K562 (cell line): ENCODE data around the gene ANP32B. TPM values are rescaled to one million over a fixed set of nuclear protein-coding genes. Genes with fewer than 3 reads are reported as not detected.

Experiments
- AFF1 ChIP-seq, 2 experiments: fragments of 450-650 bp; IDR thresholded peaks; 2 replicates each; pipeline ENCODE4 v1.6.1; 2018; ENCODE audit warnings: mild to moderate bottlenecking in 2 of 2, low read depth in 1 of 2; ENCODE audit not compliant: partially characterized antibody in 2 of 2
- DMBX1 ChIP-seq: fragments of 250-450 bp; sonication (Bioruptor Pico); IDR thresholded peaks from 2 replicates; pipeline ENCODE4 v1.8.0; 2022; ENCODE audit warnings: inconsistent platforms, mild to moderate bottlenecking, moderate library complexity, borderline replicate concordance
- GTF2F1 ChIP-seq: IDR thresholded peaks from 2 replicates; pipeline ENCODE4 v1.6.1; 2011; ENCODE audit warnings: low read depth, low read length, improper control_type of control experiment
- MCM3 ChIP-seq: fragments of 450-650 bp; IDR thresholded peaks from 2 replicates; pipeline ENCODE4 v1.6.1; 2016
- MTA3 ChIP-seq: fragments of 450-650 bp; formaldehyde crosslinking; IDR thresholded peaks from 2 replicates; pipeline ENCODE4 v1.6.1; 2017; ENCODE audit warnings: mild to moderate bottlenecking, borderline replicate concordance
- XRCC4 ChIP-seq: IDR thresholded peaks from one replicate; pipeline ENCODE4 v1.6.1; 2011; ENCODE audit not compliant: insufficient read depth, insufficient read length; ENCODE audit errors: extremely low read depth
- ZNF12 ChIP-seq: sonication (generic); formaldehyde crosslinking; IDR thresholded peaks from 2 replicates; pipeline ENCODE4 v1.4.0; 2020; ENCODE audit warnings: mild to moderate bottlenecking, missing genetic modification reagents
- ZNF143 ChIP-seq: sonication (generic); formaldehyde crosslinking; IDR thresholded peaks from 2 replicates; pipeline ENCODE4 v1.9.0; 2022; ENCODE audit warnings: mild to moderate bottlenecking, missing genetic modification reagents
- ZNF431 ChIP-seq: sonication (generic); formaldehyde crosslinking; IDR thresholded peaks from 2 replicates; pipeline ENCODE4 v1.8.0; 2022; ENCODE audit warnings: mild to moderate bottlenecking, missing genetic modification reagents
- ZNF609 ChIP-seq: sonication (generic); formaldehyde crosslinking; IDR thresholded peaks from 2 replicates; pipeline ENCODE4 v1.8.1; 2023; ENCODE audit warnings: missing genetic modification reagents, mild to moderate bottlenecking, borderline replicate concordance
- ZSCAN32 ChIP-seq: fragments of 450-650 bp; formaldehyde crosslinking; IDR thresholded peaks from 2 replicates; pipeline ENCODE4 v1.4.0; 2020; ENCODE audit warnings: mild to moderate bottlenecking, moderate library complexity
- polyA plus RNA-seq, 8 experiments: library from polyadenylated mRNA; depleted of rRNA in 4 of 8; stranded (reverse) in 5 of 8; unstranded in 3 of 8; fragments of >200 nt; fragmentation: Nextera tagmentation in 2 of 8; fragmentation: Illumina TruSeq in 1 of 8; extraction: Ambion mirVana in 2 of 8; extraction: Trizol in 1 of 8; gene quantifications; 2 replicates each; pipeline versions ENCODE4 v1.2.1 to v1.2.3, GENCODE V29; 2011 to 2014; ENCODE audit warnings: inconsistent platforms in 1 of 8, missing spikeins in 1 of 8
- total RNA-seq, 7 experiments: library from RNA; depleted of rRNA in 6 of 7; stranded (reverse); fragments of >200 nt in 6 of 7; fragmentation: Illumina TruSeq in 2 of 7; extraction: Trizol in 2 of 7; gene quantifications; 2 replicates each; pipeline versions ENCODE4 v1.2.1 to v1.2.3, GENCODE V29; 2011 to 2021; ENCODE audit warnings: low replicate concordance in 1 of 7
- TF ChIP-seq, protein P1 (sequence below): fragments of 450-650 bp; formaldehyde crosslinking; IDR thresholded peaks from 2 replicates; pipeline ENCODE4 v1.4.0; 2022; ENCODE audit warnings: mild to moderate bottlenecking, moderate library complexity
- TF ChIP-seq, protein P2 (sequence below): sonication (generic); formaldehyde crosslinking; IDR thresholded peaks from 2 replicates; pipeline ENCODE4 v1.8.1; 2023; ENCODE audit warnings: mild to moderate bottlenecking, missing genetic modification reagents, moderate library complexity
- TF ChIP-seq, protein P3 (sequence below): sonication (generic); IDR thresholded peaks from 2 replicates; pipeline ENCODE4 v1.6.1; 2016

Gene ANP32B
- total and polyA plus RNA-seq, 9 of the 15 experiments (the other 6 are each of a cell fraction or from before 2014, with no cell fraction given): 68.9 to 815 (median 141) TPM

DNA sequence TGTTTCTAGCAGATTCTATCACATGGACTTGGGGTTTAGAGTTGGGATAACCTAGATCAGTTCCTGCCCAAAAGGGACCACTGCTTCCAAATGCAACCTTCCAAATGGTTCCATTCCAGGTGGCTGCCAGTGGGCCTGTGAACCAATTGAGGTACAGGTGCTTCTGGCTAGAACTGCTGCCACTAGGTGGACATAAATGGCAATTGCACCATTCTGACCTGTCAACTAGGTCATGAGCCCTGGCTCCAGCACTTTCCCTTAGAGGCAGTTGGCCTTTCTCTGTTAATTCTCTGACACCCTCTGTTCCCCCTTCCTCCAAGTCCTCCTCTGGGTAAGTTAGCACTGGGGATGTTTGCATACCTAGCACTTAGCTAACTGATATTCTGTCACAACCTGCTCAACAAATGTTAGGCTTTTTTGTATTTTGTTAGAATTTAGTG, 28.6 kb upstream of the ANP32B start (continued):
- peak in 1 of 2 experiments; percentile 87 for TF ChIP-seq AFF1 (IDR thresholded peaks at IDR 0.05; ENCODE audit: low read depth in 1 of 2, partially characterized antibody in 2 of 2)
- no peak for TF ChIP-seq ZNF143
- TF ChIP-seq, protein P1, sequence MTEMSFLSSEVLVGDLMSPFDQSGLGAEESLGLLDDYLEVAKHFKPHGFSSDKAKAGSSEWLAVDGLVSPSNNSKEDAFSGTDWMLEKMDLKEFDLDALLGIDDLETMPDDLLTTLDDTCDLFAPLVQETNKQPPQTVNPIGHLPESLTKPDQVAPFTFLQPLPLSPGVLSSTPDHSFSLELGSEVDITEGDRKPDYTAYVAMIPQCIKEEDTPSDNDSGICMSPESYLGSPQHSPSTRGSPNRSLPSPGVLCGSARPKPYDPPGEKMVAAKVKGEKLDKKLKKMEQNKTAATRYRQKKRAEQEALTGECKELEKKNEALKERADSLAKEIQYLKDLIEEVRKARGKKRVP: 0 out of 2 replicates have a peak, but pooled peaks have one; percentile 27
- TF ChIP-seq, protein P2, sequence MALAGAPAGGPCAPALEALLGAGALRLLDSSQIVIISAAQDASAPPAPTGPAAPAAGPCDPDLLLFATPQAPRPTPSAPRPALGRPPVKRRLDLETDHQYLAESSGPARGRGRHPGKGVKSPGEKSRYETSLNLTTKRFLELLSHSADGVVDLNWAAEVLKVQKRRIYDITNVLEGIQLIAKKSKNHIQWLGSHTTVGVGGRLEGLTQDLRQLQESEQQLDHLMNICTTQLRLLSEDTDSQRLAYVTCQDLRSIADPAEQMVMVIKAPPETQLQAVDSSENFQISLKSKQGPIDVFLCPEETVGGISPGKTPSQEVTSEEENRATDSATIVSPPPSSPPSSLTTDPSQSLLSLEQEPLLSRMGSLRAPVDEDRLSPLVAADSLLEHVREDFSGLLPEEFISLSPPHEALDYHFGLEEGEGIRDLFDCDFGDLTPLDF: no peak
- TF ChIP-seq, protein P3, sequence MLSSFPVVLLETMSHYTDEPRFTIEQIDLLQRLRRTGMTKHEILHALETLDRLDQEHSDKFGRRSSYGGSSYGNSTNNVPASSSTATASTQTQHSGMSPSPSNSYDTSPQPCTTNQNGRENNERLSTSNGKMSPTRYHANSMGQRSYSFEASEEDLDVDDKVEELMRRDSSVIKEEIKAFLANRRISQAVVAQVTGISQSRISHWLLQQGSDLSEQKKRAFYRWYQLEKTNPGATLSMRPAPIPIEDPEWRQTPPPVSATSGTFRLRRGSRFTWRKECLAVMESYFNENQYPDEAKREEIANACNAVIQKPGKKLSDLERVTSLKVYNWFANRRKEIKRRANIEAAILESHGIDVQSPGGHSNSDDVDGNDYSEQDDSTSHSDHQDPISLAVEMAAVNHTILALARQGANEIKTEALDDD: peak; percentile 90
- peak; percentile 25; the same call in 1 of the 2 replicates for TF ChIP-seq ZNF431 (CRISPR knock-in tag)
- TF ChIP-seq GTF2F1: no peak
- TF ChIP-seq XRCC4: no peak
- peak; percentile 81 for TF ChIP-seq DMBX1 (CRISPR knock-in tag)
- peak; percentile 64; the same call in 1 of the 2 replicates for TF ChIP-seq MTA3
- TF ChIP-seq ZNF609 (CRISPR knock-in tag): no peak
- no peak for TF ChIP-seq ZSCAN32 (CRISPR knock-in tag)
- TF ChIP-seq MCM3: no peak
- no peak for TF ChIP-seq ZNF12 (CRISPR knock-in tag)
